Upper lobe of right lung (tissue), 1 donor: ENCODE measurements around the gene FJX1. TPM values are rescaled to one million over a fixed set of nuclear protein-coding genes. Genes with fewer than 3 reads are reported as not detected.

ENCODE experiments used
- ATAC-seq: fragments of 200-7000 bp; cut with Tn5 transposase; one replicate; pipeline ENCODE4 v1.9.1; 2020; ENCODE audit warnings: mild to moderate bottlenecking, moderate library complexity
- DNase-seq: peaks from one replicate; pipeline ENCODE4 v3.0.0-alpha.2; 2020
- H3K27ac ChIP-seq: fragments of 200-600 bp; one replicate; pipeline ENCODE4 v1.8.0; 2022
- H3K27me3 ChIP-seq: fragments of 200-600 bp; one replicate; pipeline ENCODE4 v1.8.0; 2022; ENCODE audit warnings: mild to moderate bottlenecking
- H3K36me3 ChIP-seq: fragments of 200-600 bp; one replicate; pipeline ENCODE4 v1.8.0; 2022
- H3K4me1 ChIP-seq: fragments of 200-600 bp; one replicate; pipeline ENCODE4 v1.8.0; 2022
- H3K4me3 ChIP-seq: fragments of 200-600 bp; one replicate; pipeline ENCODE4 v1.8.0; 2022; ENCODE audit warnings: mild to moderate bottlenecking
- H3K9me3 ChIP-seq: fragments of 200-600 bp; one replicate; pipeline ENCODE4 v1.8.0; 2022
- CTCF ChIP-seq: fragments of 200-600 bp; IDR thresholded peaks from one replicate; pipeline ENCODE4 v1.8.0; 2022; ENCODE audit warnings: antibody characterized with exemption
- intact Hi-C: fragments of 100-400 bp; cut with DNase I; formaldehyde crosslinking; loops from one replicate; pipeline ENCODE4 v1.11.0; 2022
- total RNA-seq: library from RNA; stranded (reverse); fragmentation: NEBNext Ultra II Directional; extraction: Animal tissue kit (Norgen Biotek cat#: 25700); gene quantifications from one replicate; pipeline ENCODE4 v1.2.1, GENCODE V29; 2021
- donor health status: DM: no; HTN: yes; CAD: no; lungs with severe emphysema.

The FJX1 gene
- total RNA-seq, 1 donor from 2014 or later, result 5.9 TPM

GRCh38 chr11:35654711-35655110 lies 36.5 kb downstream of the FJX1 start:
- no peaks in the 10 kb centered on the region for H3K27me3 ChIP-seq
- H3K36me3 ChIP-seq, result no peaks in the 10 kb centered on the region
- no peak overlapping the region for H3K27ac ChIP-seq
- ATAC-seq (no peak), DNase-seq (no peak)
- intact Hi-C loops, result no loop called here
- no peak overlapping the region for H3K4me3 ChIP-seq
- H3K9me3 ChIP-seq, result no peaks in the 10 kb centered on the region
- H3K4me1 ChIP-seq, result no peaks in the 10 kb centered on the region
- TF ChIP-seq CTCF, result no peak

- DNase-seq (no peak), ATAC-seq (no peak)
- intact Hi-C loops, result no loop called here
- Histone ChIP-seq H3K4me1 (no peaks in the 10 kb centered on the region), H3K27me3 (no peaks in the 10 kb centered on the region), H3K9me3 (no peaks in the 10 kb centered on the region), H3K4me3 (no peak overlapping the region), H3K27ac (no peak overlapping the region), H3K36me3 (no peaks in the 10 kb centered on the region)
- no peak for TF ChIP-seq CTCF
Observed at GRCh38 chr11:35655254-35655653, 37.0 kb downstream of the FJX1 start.

GRCh38 chr11:35655856-35656255 lies 37.6 kb downstream of the FJX1 start:
- ATAC-seq (no peak), DNase-seq (no peak)
- intact Hi-C loops, result no loop called here
- Histone ChIP-seq H3K27ac (no peak overlapping the region), H3K4me3 (no peak overlapping the region), H3K36me3 (no peaks in the 10 kb centered on the region), H3K27me3 (no peaks in the 10 kb centered on the region), H3K9me3 (no peaks in the 10 kb centered on the region), H3K4me1 (no peaks in the 10 kb centered on the region)
- no peak for TF ChIP-seq CTCF

GRCh38 chr11:35658020-35658948 lies 40.0 kb downstream of the FJX1 start:
- no peak overlapping the region for H3K4me3 ChIP-seq
- no peak for DNase-seq
- H3K27ac ChIP-seq, result no peak overlapping the region
- intact Hi-C loops, result no loop called here
- no peaks in the 10 kb centered on the region for H3K36me3 ChIP-seq
- H3K9me3 ChIP-seq, result no peaks in the 10 kb centered on the region
- TF ChIP-seq CTCF, result no peak
- ATAC-seq, result no peak
- no peaks in the 10 kb centered on the region for H3K27me3 ChIP-seq
- peaks cover 2% of the 10 kb centered on the region for H3K4me1 ChIP-seq

- no peaks in the 10 kb centered on the region for H3K27me3 ChIP-seq
- DNase-seq (no peak), ATAC-seq (no peak)
- H3K27ac ChIP-seq, result peak overlapping the region; percentile 99
- TF ChIP-seq CTCF, result no peak
- intact Hi-C loops, result no loop called here
- peak overlapping the region; percentile 73 for H3K4me3 ChIP-seq
- no peaks in the 10 kb centered on the region for H3K36me3 ChIP-seq
- H3K9me3 ChIP-seq, result peaks cover 14% of the 10 kb centered on the region
- peaks cover 10% of the 10 kb centered on the region for H3K4me1 ChIP-seq
Observed at GRCh38 chr11:35661534-35661933, 43.3 kb downstream of the FJX1 start.
